ENCODE data around the gene EIF4A2.

GRCh38 chr3:186790261-186790981 lies 7.0 kb downstream of the EIF4A2 start:
- TF ChIP-seq ZNF274 (IDR thresholded peaks at IDR 0.05; ENCODE audit: low read depth, low read length) (no peak), SIN3A (IDR thresholded peaks at IDR 0.05; ENCODE audit: low read depth) (peak; percentile 81), RAD21 (IDR thresholded peaks at IDR 0.05; ENCODE audit: low read depth) (no peak), CEBPB (IDR thresholded peaks at IDR 0.05; ENCODE audit: low read depth) (0 out of 2 replicates have a peak, but pooled peaks have one; percentile 30), POLR2AphosphoS5 (IDR thresholded peaks at IDR 0.05; ENCODE audit: low read depth, low read length) (peak; percentile 80), TCF7L2 (IDR thresholded peaks at IDR 0.05; ENCODE audit: borderline replicate concordance, extremely low read depth, insufficient read depth, insufficient read length) (no peak)
- TF ChIP-seq, protein P1, sequence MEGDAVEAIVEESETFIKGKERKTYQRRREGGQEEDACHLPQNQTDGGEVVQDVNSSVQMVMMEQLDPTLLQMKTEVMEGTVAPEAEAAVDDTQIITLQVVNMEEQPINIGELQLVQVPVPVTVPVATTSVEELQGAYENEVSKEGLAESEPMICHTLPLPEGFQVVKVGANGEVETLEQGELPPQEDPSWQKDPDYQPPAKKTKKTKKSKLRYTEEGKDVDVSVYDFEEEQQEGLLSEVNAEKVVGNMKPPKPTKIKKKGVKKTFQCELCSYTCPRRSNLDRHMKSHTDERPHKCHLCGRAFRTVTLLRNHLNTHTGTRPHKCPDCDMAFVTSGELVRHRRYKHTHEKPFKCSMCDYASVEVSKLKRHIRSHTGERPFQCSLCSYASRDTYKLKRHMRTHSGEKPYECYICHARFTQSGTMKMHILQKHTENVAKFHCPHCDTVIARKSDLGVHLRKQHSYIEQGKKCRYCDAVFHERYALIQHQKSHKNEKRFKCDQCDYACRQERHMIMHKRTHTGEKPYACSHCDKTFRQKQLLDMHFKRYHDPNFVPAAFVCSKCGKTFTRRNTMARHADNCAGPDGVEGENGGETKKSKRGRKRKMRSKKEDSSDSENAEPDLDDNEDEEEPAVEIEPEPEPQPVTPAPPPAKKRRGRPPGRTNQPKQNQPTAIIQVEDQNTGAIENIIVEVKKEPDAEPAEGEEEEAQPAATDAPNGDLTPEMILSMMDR (IDR thresholded peaks at IDR 0.05 in 2 of 3, conservative IDR thresholded peaks at IDR 0.05 in 1 of 3; ENCODE audit: borderline replicate concordance in 1 of 3, insufficient read depth in 1 of 3, low read depth in 2 of 3, low read length in 2 of 3) = 0 out of 6 replicates have a peak, but pooled peaks of 1 of the 3 experiments have one; percentile 15
